Measurements from ENCODE around the gene PCMTD2. TPM values are rescaled to one million over a fixed set of nuclear protein-coding genes. Genes with fewer than 3 reads are reported as not detected.

PCMTD2 gene
- total and polyA plus RNA-seq, 10 of the 15 experiments (the other 5 are each of a cell fraction or from before 2014, with no cell fraction given) = 6.8 to 36.8 (median 16.5) TPM

DNA sequence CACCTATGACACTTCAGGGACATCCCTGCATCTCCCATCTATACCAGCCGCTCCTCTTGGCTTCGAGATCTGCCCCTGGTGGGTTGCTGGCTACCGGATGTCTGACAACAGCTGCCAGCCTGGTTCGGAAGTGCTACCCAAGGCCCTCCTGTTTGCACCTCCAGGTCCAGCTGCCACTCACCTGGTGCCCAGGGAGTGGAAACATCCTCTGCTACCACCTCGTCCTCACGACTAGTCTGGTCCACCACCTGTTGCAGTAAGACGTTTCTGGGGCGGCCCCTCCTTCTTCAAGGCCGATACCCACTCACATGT is 8.3 kb upstream of the PCMTD2 start (continued):
- TF ChIP-seq, protein P1, sequence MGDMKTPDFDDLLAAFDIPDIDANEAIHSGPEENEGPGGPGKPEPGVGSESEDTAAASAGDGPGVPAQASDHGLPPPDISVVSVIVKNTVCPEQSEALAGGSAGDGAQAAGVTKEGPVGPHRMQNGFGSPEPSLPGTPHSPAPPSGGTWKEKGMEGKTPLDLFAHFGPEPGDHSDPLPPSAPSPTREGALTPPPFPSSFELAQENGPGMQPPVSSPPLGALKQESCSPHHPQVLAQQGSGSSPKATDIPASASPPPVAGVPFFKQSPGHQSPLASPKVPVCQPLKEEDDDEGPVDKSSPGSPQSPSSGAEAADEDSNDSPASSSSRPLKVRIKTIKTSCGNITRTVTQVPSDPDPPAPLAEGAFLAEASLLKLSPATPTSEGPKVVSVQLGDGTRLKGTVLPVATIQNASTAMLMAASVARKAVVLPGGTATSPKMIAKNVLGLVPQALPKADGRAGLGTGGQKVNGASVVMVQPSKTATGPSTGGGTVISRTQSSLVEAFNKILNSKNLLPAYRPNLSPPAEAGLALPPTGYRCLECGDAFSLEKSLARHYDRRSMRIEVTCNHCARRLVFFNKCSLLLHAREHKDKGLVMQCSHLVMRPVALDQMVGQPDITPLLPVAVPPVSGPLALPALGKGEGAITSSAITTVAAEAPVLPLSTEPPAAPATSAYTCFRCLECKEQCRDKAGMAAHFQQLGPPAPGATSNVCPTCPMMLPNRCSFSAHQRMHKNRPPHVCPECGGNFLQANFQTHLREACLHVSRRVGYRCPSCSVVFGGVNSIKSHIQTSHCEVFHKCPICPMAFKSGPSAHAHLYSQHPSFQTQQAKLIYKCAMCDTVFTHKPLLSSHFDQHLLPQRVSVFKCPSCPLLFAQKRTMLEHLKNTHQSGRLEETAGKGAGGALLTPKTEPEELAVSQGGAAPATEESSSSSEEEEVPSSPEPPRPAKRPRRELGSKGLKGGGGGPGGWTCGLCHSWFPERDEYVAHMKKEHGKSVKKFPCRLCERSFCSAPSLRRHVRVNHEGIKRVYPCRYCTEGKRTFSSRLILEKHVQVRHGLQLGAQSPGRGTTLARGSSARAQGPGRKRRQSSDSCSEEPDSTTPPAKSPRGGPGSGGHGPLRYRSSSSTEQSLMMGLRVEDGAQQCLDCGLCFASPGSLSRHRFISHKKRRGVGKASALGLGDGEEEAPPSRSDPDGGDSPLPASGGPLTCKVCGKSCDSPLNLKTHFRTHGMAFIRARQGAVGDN (IDR thresholded peaks at IDR 0.05) = no peak
- TF ChIP-seq, protein P2, sequence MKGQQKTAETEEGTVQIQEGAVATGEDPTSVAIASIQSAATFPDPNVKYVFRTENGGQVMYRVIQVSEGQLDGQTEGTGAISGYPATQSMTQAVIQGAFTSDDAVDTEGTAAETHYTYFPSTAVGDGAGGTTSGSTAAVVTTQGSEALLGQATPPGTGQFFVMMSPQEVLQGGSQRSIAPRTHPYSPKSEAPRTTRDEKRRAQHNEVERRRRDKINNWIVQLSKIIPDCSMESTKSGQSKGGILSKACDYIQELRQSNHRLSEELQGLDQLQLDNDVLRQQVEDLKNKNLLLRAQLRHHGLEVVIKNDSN (IDR thresholded peaks at IDR 0.05; ENCODE audit: borderline replicate concordance, extremely low read length, insufficient read depth, low read depth, low read length) = no peak
- no peak for TF ChIP-seq TCF7 (IDR thresholded peaks at IDR 0.05; ENCODE audit: borderline replicate concordance)

- RAD21 ChIA-PET (ENCODE audit: unreplicated experiment) = no interaction called here
- SMC1A ChIA-PET (ENCODE audit: uncharacterized antibody, unreplicated experiment) = interaction anchor here (0.6 to 1.1 kb wide), 3 partner anchors 9 to 24 kb away, joined by 3 to 4 read pairs (median 3); no protein-coding TSS in a partner anchor
- Histone ChIP-seq H3K9ac (ENCODE audit: control insufficient read depth, insufficient read depth, low read length) (no peak overlapping the region), H2AFZ (ENCODE audit: control insufficient read depth, low read depth, low read length) (no peak overlapping the region), H3K4me1 (ENCODE audit: control insufficient read depth, insufficient read depth, low read length) (peaks cover 8% of the 10 kb centered on the region), H3K36me3 (ENCODE audit: control insufficient read depth in 2 of 2, insufficient read depth in 2 of 2, low read length in 1 of 2) (no peaks in the 10 kb centered on the region), H3K4me3 (no peak overlapping the region), H3K4me2 (ENCODE audit: control insufficient read depth, insufficient read depth) (no peak overlapping the region), H3K27me3 (replicated peaks in 1 of 2; ENCODE audit: control insufficient read depth in 2 of 2, insufficient read depth in 2 of 2, low read length in 1 of 2) (peaks cover 0 to 5% of the 10 kb centered on the region in 2 experiments; a peak in 1 of 4 replicates), H3K79me2 (ENCODE audit: control insufficient read depth, insufficient read depth, low read length) (no peaks in the 10 kb centered on the region), H3K9me3 (replicated peaks; ENCODE audit: control insufficient read depth, insufficient read depth, low read length) (no peaks in the 10 kb centered on the region), H3K27ac (ENCODE audit: control insufficient read depth, insufficient read depth) (no peak overlapping the region), H4K20me1 (ENCODE audit: control insufficient read depth, insufficient read depth) (no peaks in the 10 kb centered on the region)
- intact Hi-C loops (cut with micrococcal nuclease; ENCODE audit: unreplicated experiment) = no loop called here
- CTCF ChIA-PET = interaction anchor here (0.6 to 1.1 kb wide), 4 partner anchors 25 to 146 kb away, joined by 3 read pairs; no protein-coding TSS in a partner anchor
- ATAC-seq (no peak), FAIRE-seq (no peak), DNase-seq (ENCODE audit: low read depth, low spot score) (no peak)
- in situ Hi-C loops (cut with MboI) = no loop called here
- 34% methylated on average over 28 of the region's 33 CpGs for WGBS (ENCODE audit: insufficient coverage, insufficient replicate concordance, low lambda C conversion rate, missing lambda C conversion rate)
- no TSS peak for BruUV-seq (replicated peaks)
- POLR2A ChIA-PET = interaction anchor here (0.6 kb wide), 1 partner anchor 8 kb away, joined by 3 read pairs; no protein-coding TSS in a partner anchor
- TF ChIP-seq CREB1 (IDR thresholded peaks at IDR 0.05; ENCODE audit: low read depth) (no peak), ZSCAN29 (IDR thresholded peaks at IDR 0.05) (no peak), HSF1 (IDR thresholded peaks at IDR 0.05; ENCODE audit: low read depth, low read length) (no peak), SREBF2 (IDR thresholded peaks at IDR 0.05; ENCODE audit: low read length) (no peak), GATAD2B (conservative IDR thresholded peaks at IDR 0.05; ENCODE audit: low read depth) (no peak), RUNX3 (IDR thresholded peaks at IDR 0.05; ENCODE audit: low read length) (no peak), CHD2 (IDR thresholded peaks at IDR 0.05; ENCODE audit: borderline replicate concordance, low read depth, low read length) (no peak), RAD51 (IDR thresholded peaks at IDR 0.05) (no peak), ELK1 (IDR thresholded peaks at IDR 0.05; ENCODE audit: low read depth, low read length) (no peak), HDAC2 (IDR thresholded peaks at IDR 0.05) (no peak), POLR2AphosphoS5 (IDR thresholded peaks at IDR 0.05; ENCODE audit: low read length) (no peak), ZZZ3 (IDR thresholded peaks at IDR 0.05; ENCODE audit: control insufficient read depth, insufficient read length, low read depth) (no peak)
Measured at GRCh38 chr20:64247970-64248841, 7.3 kb upstream of the PCMTD2 start.

Data from GM12878 (cell line).